NCI-H526 treated with DMSO at 0.1 percent for 48 hours (cell line): ENCODE measurements around the gene SLC2A4RG.

Experiments
- DNase-seq: peaks from one replicate; lab custom pipeline; 2025; lab: John Stamatoyannopoulos, UW

SLC2A4RG gene

DNA sequence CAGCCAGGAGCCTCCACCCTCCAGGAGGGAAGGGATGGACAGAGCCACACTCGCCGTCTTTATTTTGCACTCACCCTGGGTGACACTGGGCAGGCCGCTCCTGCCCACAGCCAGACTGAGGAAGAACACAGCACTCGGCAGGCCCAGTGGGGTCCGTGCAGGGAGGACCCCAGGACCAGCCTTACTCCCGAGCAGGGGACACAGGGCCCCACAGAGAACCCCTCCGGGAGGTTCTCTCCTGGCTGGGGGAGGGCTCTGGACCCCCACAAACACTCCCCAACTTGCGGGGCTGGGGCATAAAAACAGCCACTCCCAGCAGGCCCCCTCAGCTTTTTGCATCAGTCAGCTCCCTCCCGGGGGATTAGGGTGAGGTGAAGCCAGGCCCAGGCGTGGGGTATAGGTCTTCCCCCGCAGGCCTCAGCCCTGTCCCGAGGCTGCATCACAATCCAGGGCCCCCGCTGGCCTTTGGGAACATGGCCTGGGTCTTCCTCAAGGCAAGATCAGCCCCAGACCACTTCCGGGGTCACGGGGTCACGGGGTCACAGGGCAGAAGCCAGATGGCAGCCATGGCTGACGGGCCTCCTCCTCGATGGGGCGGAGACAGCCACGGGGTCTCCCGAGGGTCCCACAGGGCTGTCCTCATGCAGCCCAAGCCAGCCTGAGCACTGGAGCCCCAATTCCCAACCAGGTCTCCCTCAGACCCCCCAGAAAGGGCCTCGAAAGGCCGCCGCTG, 39.9 kb upstream of the SLC2A4RG start:
- DNase-seq: no peak

DNA sequence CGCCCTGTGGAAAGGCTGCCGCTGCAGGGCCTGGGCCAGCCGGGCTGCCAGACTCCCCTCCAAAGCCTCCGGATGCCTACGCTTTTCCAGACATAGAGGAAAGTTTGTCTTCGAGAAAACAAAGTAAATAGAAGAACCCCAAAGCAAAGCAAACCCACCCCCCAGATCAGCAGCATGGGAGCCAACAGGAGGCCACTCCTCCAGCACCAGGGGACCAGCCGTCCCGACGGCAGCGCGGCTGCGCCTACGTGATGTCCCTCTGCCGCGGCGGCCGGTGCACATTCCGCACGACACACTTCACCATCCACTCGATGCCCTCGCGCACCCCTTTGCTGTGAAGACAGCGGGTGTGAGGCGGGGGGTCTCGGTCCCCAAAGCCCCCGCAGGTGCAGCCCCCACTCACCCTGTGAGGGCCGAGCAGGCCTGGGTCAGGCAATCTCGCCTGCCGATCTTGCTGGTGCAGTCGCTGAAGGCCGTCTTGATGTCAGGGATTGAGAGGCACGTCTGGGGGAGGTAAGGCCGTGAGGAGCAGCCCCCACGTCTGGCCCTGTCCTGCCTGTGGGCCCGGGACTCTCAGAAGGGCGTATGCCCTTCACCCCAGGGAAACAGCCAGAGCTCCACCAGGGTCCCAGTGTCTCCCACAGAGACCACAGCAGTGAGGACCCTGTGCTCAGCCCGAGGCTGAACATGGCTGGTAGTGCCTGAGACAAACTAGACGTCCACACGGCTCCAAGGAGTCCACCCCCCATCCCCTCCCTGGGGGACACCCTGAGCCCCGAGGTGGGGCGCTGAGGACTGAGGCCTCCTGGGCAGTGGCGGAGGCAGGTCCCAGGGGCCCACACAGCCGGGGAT, 39.2 kb upstream of the SLC2A4RG start:
- DNase-seq: no peak

- no peak for DNase-seq
Measured at GRCh38 chr20:63701051-63701328, 38.6 kb upstream of the SLC2A4RG start.

DNA sequence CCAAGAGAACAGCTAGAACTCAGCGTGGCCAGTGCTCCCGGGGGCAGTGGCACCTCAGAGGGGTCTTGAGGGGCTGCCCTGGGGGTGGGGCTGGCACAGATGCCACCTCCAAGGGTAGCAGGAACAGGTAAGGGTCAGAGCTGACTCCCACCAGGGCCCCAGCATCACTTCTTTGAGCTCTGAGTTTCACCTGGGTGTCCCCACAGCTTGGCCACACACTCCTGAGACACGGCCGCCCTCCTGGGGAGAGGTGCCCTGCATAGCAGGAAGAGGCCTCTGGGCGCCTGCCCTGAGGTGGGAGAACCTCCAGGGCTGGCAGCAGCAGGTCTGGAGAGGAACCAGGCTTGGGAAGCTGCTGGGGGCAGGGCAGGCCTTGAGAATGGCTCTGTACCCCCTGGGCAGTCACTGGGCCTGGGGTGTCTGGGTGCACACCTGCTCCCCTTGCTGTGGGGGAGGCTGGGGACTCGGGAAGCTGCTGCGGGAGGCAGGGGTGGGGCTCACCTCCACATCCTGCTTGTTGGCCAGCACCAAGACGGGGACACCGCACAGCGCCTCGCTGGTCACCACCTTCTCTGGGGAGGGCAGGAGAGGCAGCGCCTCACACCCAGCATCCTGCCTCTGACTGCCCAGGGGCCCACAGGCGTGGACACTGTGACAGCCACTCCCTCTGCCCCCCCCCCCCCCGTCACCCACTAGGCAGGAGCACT, 38.1 kb upstream of the SLC2A4RG start:
- DNase-seq: no peak

DNA sequence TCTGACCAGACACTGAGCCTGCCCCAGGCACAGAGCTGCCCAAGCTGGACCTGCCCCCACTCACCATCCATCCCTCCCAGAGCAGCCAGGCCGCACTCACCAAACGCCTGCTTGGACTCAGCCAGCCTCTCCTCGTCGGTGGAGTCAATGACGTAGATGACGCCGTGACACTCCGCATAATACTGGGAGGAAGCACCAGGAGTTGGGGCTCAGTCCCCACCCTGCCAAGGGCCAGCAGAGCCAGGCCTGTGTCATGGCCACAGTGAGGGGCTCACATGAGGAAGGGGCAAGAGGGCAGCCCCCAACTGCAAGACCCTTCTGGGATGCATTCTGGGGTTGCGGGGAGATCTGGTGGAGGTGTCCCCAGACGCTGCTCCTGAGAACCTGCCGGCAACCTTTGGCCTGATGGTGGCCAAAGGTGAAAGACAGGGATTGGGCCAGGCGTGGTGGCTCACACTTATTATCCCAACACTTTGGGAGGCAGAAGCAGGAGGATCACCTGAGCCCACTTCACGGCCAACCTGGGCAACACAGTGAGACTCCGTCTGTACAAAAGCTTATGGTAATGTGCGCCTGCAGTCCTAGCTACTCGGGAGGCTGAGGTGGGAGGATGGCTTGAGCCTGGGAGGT, 37.4 kb upstream of the SLC2A4RG start:
- no peak for DNase-seq

- no peak for DNase-seq
Measured at GRCh38 chr20:63702751-63703470, 36.7 kb upstream of the SLC2A4RG start.

GRCh38 chr20:63703471-63703975, 36.1 kb upstream of the SLC2A4RG start:
- DNase-seq: no peak

GRCh38 chr20:63703976-63704748, 35.4 kb upstream of the SLC2A4RG start:
- no peak for DNase-seq

- no peak for DNase-seq
Measured at GRCh38 chr20:63704749-63705117, 34.8 kb upstream of the SLC2A4RG start.

DNA sequence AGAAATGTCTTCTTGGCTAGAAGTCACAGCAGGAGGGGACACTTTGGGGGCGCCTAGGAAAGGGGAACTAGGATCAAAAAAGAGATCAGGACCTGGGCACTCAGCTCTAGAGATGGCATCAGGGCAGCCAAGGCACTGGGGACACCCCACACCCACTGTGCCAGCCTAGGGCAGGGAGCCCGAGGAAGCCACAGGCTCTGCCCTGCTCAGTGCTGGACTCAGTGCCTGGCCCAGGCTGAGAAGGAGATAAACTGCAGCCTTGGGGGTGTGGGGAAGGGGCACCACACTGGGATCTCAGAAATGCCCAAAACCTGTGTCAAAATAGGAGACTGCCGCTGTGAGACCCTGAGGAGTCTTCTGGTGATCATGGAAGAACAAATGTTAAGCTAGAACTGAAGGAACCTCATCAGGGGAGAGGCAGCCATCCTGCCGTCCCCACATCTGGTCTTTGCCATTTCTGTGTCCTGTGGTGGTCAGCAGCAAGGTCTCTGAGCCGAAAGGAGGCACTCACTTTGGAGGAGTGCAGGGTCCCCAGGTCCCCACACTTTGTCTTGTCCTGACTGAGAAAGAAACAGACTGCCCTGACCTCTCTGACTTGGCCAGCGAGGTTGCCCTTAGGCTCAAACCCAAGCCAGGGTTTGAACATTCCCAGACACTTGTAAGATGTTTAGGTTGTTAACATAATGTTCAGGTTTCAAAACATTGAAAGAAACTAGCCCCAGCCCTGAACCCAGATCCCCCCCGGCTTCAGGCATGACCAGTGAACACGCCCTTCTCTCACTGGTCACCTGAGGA, 34.1 kb upstream of the SLC2A4RG start:
- no peak for DNase-seq

DNA sequence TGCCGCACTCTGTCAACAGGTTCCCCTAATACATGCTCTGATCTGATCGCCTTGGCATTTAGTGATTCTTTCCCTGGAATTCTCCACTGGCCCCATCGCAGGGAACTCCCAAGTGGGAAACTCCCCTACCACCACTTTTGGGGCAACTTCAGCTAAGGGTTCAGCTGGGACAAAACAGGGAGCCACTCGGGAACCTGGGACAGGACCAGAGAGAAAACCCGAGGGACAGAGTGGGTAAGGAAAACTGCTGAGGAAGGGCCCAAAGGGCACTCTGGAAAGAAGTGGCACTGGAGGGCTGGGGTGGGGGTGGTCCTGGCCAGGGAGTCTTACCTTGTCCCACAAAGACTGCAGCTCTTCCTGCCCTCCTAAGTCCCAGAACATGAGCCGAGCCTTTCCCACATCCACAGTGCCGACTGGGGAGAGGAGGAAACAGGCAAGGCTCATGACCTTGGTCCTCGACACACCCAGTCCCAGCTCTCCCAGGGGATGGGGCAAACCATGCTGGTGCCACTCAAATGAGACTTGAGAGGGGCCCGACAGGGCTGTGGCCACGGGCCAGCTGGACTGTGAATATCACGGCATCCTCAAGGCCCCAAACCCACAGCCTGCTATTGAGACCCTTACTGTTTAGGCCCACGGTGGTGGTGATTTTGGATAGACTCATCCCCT, 33.4 kb upstream of the SLC2A4RG start:
- DNase-seq: no peak

GRCh38 chr20:63706852-63707557, 32.6 kb upstream of the SLC2A4RG start:
- peak; percentile 38 for DNase-seq

DNA sequence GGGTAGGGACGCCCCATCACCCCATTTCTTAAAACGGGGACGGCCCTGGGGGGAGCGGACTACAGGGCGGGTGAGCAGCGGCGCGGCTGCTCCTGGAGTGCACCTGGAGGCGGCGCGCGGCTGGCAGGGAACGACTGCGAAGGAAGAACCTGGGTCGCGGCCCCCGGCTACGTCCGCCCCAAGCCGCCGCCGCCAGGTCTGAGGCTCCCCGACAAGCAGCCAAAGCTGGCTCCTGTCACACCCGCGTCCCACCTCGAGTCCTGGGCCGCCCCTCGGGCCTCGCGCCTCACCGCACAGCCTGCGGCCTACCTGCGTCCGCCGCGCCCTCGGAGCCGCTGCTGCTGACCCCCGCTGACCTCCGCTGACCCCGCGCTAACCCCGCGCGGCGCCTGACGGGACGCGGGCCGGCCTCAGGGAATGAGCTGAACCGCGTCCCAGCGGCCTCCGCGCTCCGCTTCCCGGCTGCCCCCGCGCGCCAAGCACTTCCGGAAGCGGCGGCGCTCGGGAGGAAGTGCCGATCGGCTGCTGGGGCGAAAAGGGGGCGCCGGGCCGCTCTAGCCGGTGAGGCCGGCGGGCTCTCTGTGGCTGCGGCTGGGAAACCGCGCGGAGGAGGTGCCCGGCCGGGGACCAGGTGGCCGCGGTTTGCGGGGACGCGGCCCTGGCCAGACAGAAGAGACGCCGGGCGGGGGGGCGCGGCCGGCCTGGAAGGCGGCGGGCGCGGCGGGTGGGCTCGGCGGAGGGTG, 31.8 kb upstream of the SLC2A4RG start, which contains the start of the genes ARFRP1 and ZGPAT:
Gene ARFRP1, minus strand, starts transcription at position 419 of the 743 bp plus-strand sequence. CDS start 885 bp downstream, outside the sequence.
Gene ZGPAT, plus strand, starts transcription at position 482 of the 743 bp plus-strand sequence. CDS start 542 bp downstream, outside the sequence.
- DNase-seq: peak; percentile 69

GRCh38 chr20:63708301-63709148, 31.1 kb upstream of the SLC2A4RG start:
- no peak for DNase-seq

GRCh38 chr20:63709149-63709527, 30.4 kb upstream of the SLC2A4RG start:
- no peak for DNase-seq

DNA sequence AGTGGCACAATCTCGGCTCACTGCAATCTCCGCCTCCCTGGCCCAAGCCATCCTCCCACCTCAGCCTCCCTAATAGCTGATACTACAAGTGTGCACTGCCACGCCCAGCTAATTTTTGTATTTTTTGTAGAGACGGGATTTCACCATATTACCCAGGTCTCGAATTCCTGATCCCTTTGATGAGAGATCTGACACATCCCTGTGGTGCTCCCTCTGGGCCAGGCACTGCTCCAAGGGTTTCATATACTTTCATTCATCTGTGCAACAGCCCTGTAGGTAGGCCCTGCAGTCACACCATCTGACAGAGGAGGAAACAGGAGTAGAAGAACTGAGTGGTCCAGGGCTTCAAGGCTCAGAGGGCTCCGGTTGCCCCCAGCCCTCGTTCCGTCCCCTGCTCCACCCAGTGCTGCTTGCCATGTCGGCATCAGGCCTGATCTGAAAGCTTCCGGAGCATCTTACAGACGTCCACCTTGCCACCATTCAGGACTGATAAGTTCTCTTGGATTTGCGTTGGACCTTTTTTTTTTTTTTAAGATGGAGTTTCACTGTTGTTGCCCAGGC, 28.4 kb upstream of the SLC2A4RG start:
- no peak for DNase-seq

GRCh38 chr20:63712191-63712590, 27.4 kb upstream of the SLC2A4RG start:
- DNase-seq: no peak
